Upper lobe of right lung (tissue), 1 donor: ENCODE results near the gene RIPK1. TPM values are rescaled to one million over a fixed set of nuclear protein-coding genes. Genes with fewer than 3 reads are reported as not detected.

Experiments
- ATAC-seq: fragments of 200-7000 bp; cut with Tn5 transposase; one replicate; pipeline ENCODE4 v1.9.1; 2020; ENCODE audit warnings: mild to moderate bottlenecking, moderate library complexity
- DNase-seq: peaks from one replicate; pipeline ENCODE4 v3.0.0-alpha.2; 2020
- H3K27ac ChIP-seq: fragments of 200-600 bp; one replicate; pipeline ENCODE4 v1.8.0; 2022
- H3K27me3 ChIP-seq: fragments of 200-600 bp; one replicate; pipeline ENCODE4 v1.8.0; 2022; ENCODE audit warnings: mild to moderate bottlenecking
- H3K36me3 ChIP-seq: fragments of 200-600 bp; one replicate; pipeline ENCODE4 v1.8.0; 2022
- H3K4me1 ChIP-seq: fragments of 200-600 bp; one replicate; pipeline ENCODE4 v1.8.0; 2022
- H3K4me3 ChIP-seq: fragments of 200-600 bp; one replicate; pipeline ENCODE4 v1.8.0; 2022; ENCODE audit warnings: mild to moderate bottlenecking
- H3K9me3 ChIP-seq: fragments of 200-600 bp; one replicate; pipeline ENCODE4 v1.8.0; 2022
- intact Hi-C: fragments of 100-400 bp; cut with DNase I; formaldehyde crosslinking; loops from one replicate; pipeline ENCODE4 v1.11.0; 2022
- total RNA-seq: library from RNA; stranded (reverse); fragmentation: NEBNext Ultra II Directional; extraction: Animal tissue kit (Norgen Biotek cat#: 25700); gene quantifications from one replicate; pipeline ENCODE4 v1.2.1, GENCODE V29; 2021
- TF ChIP-seq, protein P1 (sequence below): fragments of 200-600 bp; IDR thresholded peaks from one replicate; pipeline ENCODE4 v1.8.0; 2022; ENCODE audit warnings: antibody characterized with exemption
- donor health status: DM: no; HTN: yes; CAD: no; lungs with severe emphysema.

RIPK1 gene
- total RNA-seq, 1 donor from 2014 or later: 24.4 TPM

DNA sequence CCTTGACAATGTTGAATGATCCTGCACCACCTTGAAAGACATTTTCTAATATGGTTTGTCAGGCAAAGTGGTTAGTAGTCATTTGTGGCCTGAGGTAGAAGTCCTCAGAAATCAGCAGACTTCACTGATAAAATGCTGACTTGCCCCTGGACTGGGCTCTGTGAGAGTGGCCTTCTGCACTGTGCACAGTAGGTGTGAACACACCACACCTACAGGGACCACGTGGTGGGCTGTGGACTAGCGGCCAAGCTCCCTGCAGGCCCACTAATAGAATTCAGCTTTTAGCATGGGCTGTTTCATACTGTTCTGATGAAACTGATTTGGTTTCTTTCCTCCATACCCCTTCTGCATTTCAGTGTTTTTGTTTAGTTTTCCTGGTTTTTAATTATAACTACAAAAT, 57.5 kb downstream of the RIPK1 start:
- Histone ChIP-seq H3K27me3 (no peaks in the 10 kb centered on the region), H3K27ac (no peak overlapping the region), H3K4me1 (no peaks in the 10 kb centered on the region), H3K36me3 (no peaks in the 10 kb centered on the region), H3K4me3 (no peak overlapping the region), H3K9me3 (no peaks in the 10 kb centered on the region)
- ATAC-seq (no peak), DNase-seq (no peak)
- TF ChIP-seq, protein P1, sequence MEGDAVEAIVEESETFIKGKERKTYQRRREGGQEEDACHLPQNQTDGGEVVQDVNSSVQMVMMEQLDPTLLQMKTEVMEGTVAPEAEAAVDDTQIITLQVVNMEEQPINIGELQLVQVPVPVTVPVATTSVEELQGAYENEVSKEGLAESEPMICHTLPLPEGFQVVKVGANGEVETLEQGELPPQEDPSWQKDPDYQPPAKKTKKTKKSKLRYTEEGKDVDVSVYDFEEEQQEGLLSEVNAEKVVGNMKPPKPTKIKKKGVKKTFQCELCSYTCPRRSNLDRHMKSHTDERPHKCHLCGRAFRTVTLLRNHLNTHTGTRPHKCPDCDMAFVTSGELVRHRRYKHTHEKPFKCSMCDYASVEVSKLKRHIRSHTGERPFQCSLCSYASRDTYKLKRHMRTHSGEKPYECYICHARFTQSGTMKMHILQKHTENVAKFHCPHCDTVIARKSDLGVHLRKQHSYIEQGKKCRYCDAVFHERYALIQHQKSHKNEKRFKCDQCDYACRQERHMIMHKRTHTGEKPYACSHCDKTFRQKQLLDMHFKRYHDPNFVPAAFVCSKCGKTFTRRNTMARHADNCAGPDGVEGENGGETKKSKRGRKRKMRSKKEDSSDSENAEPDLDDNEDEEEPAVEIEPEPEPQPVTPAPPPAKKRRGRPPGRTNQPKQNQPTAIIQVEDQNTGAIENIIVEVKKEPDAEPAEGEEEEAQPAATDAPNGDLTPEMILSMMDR: no peak
- intact Hi-C loops: no loop called here

DNA sequence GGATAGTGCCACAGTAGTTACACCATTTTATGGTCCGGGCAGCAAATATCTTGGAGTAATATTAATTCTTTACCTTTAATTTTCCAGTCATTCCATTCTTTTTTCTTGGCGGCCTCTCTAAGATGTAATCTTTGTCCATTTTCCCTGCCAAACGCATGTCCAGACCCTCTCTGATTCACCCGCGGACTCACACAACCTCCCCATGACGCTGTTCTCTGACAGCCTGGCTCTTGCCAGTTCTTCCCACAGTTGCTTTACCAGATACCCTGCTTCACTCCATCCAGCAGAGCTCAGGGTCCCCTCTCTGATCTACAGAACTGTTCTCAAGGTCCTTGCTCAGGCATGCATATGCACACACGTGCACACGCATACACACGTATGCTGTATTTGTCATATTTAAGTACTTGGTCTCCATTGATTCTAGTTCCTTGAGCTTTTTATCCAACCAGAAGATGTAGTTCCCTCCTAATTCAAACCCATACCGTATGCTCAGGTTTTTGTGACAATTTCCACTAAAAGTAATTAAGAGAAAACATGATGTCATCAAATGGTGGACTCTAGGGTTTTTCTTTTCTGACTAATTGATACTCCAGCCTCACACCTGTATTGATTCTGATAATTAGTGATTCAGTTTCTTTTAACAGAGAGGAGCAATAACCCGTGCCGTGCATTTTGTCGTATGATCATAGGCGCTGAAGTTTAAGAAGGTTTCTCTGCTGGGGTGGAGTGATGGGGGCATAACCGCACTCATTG, 60.2 kb downstream of the RIPK1 start:
- no peaks in the 10 kb centered on the region for H3K4me1 ChIP-seq
- peaks cover 4% of the 10 kb centered on the region for H3K36me3 ChIP-seq
- ATAC-seq (no peak), DNase-seq (no peak)
- H3K9me3 ChIP-seq: no peaks in the 10 kb centered on the region
- intact Hi-C loops: no loop called here
- TF ChIP-seq, protein P1: no peak
- H3K27me3 ChIP-seq: no peaks in the 10 kb centered on the region
- no peak overlapping the region for H3K4me3 ChIP-seq
- H3K27ac ChIP-seq: no peak overlapping the region

DNA sequence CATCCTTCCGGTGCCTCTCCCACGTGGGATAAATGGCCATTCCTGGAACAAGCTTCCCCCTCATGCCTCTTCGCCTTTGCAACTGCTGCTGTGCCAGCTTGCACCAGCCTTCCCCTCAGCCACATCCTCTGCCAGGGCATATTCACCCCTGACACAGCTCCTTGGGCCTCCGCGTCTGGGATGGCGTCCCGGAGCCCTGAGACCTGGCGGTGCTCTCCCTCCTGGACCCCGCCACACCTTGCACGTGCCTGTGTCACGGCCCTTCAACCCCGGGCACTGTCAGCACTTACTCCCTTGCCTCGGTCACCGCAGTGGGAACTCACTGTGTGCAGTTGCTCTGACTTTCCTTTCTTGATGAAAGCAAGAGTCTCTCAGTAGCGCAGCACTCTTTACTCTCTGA, 63.4 kb downstream of the RIPK1 start:
- no peak overlapping the region for H3K4me3 ChIP-seq
- DNase-seq (no peak), ATAC-seq (no peak)
- intact Hi-C loops: no loop called here
- peaks cover 4% of the 10 kb centered on the region for H3K36me3 ChIP-seq
- no peaks in the 10 kb centered on the region for H3K27me3 ChIP-seq
- H3K27ac ChIP-seq: no peak overlapping the region
- TF ChIP-seq, protein P1: no peak
- H3K9me3 ChIP-seq: no peaks in the 10 kb centered on the region
- H3K4me1 ChIP-seq: no peaks in the 10 kb centered on the region

DNA sequence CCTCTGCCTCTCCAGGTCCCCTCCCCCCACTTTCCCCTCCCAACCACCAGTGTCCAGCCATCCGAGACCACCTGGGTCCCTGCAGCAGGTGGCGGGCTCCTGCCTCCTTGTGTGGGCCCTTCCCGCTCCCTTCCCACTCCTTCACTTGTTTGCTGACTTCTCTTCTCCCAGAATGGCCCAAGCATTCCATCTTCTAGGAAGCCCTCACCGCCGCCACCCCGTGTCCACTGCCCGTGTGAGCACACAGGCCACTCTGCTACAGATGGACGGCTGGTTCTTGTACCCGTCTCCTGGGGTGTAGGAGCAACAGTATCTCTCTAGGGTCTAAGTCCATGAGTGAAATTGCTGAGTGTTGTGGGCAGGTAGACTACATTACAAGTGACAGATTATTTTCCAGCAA, 65.2 kb downstream of the RIPK1 start:
- TF ChIP-seq, protein P1: no peak
- Histone ChIP-seq H3K4me3 (no peak overlapping the region), H3K4me1 (no peaks in the 10 kb centered on the region), H3K9me3 (no peaks in the 10 kb centered on the region), H3K27me3 (no peaks in the 10 kb centered on the region), H3K36me3 (peaks cover 7% of the 10 kb centered on the region), H3K27ac (no peak overlapping the region)
- DNase-seq (no peak), ATAC-seq (no peak)
- intact Hi-C loops: no loop called here

DNA sequence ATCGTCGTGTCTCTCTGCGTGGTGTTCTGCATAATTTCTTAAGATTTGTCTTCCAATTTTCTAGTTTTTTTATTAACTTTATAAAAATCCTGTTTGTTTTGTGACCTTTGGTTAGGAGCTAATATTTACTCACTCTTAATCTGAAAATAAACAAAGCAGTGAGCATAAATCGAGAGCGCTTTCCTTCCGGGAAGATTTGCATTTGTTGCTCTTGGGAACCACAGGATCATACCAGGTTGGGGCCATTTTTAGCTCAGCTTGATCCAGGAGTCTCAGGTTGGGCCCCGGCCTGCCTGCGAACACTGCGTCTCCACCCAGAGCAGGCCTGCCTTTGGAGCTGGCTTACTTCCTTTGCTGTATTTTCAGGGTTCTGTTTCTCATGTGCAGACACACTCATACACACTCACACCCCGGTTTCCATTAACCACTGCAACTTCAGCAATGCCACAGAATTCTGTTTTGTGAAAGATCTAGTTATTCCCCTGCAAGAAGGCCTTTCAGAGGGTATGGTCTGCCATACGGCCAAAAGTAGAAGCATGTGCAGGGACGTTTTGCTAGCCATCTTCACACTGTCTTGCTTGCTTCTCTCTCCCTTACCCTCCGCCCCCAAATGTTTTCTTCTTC, 67.5 kb downstream of the RIPK1 start:
- TF ChIP-seq, protein P1: no peak
- DNase-seq: no peak
- Histone ChIP-seq H3K9me3 (no peaks in the 10 kb centered on the region), H3K4me1 (peaks cover 9% of the 10 kb centered on the region), H3K4me3 (no peak overlapping the region), H3K27ac (no peak overlapping the region), H3K36me3 (peaks cover 7% of the 10 kb centered on the region), H3K27me3 (no peaks in the 10 kb centered on the region)
- ATAC-seq: no peak
- intact Hi-C loops: no loop called here
